BLaER1 (cell line): ENCODE measurements around the gene RMND1.
"Not testable (repeated sequence)": the region's sequence is repeated elsewhere in the genome, so short reads cannot be mapped to it uniquely, and the experiment has no call there.

ENCODE experiments used
- H3K27ac ChIP-seq: shearing (Covaris generic); formaldehyde crosslinking; 2 replicates; pipeline ENCODE4 v1.8.1; 2022
- H3K27me3 ChIP-seq: shearing (Covaris generic); formaldehyde crosslinking; 2 replicates; pipeline ENCODE4 v1.8.1; 2022
- H3K36me3 ChIP-seq: shearing (Covaris generic); formaldehyde crosslinking; 2 replicates; pipeline ENCODE4 v1.8.1; 2022
- H3K4me1 ChIP-seq: shearing (Covaris generic); formaldehyde crosslinking; 2 replicates; pipeline ENCODE4 v1.8.1; 2022
- H3K4me2 ChIP-seq: shearing (Covaris generic); formaldehyde crosslinking; 2 replicates; pipeline ENCODE4 v1.8.1; 2022
- H3K4me3 ChIP-seq: shearing (Covaris generic); formaldehyde crosslinking; 2 replicates; pipeline ENCODE4 v1.8.1; 2022
- H3K9ac ChIP-seq: shearing (Covaris generic); formaldehyde crosslinking; 2 replicates; pipeline ENCODE4 v1.8.1; 2022
- H3K9me3 ChIP-seq: shearing (Covaris generic); formaldehyde crosslinking; 2 replicates; pipeline ENCODE4 v1.8.1; 2022
- H4K20me1 ChIP-seq: shearing (Covaris generic); formaldehyde crosslinking; 2 replicates; pipeline ENCODE4 v1.8.1; 2022
- Cebpa-rat ChIP-seq: shearing (Covaris generic); IDR thresholded peaks from 2 replicates; pipeline ENCODE4 v1.8.1; 2022

RMND1 gene

GRCh38 chr6:151488226-151488625 is 36.3 kb upstream of the RMND1 start:
- Histone ChIP-seq H3K36me3 (no peaks in the 10 kb centered on the region), H4K20me1 (no peaks in the 10 kb centered on the region), H3K9ac (no peak overlapping the region), H3K9me3 (peaks cover 6% of the 10 kb centered on the region), H3K4me2 (no peak overlapping the region), H3K27me3 (no peaks in the 10 kb centered on the region), H3K27ac (no peak overlapping the region), H3K4me3 (no peak overlapping the region), H3K4me1 (no peaks in the 10 kb centered on the region)
- TF ChIP-seq Cebpa-rat: no peak

DNA sequence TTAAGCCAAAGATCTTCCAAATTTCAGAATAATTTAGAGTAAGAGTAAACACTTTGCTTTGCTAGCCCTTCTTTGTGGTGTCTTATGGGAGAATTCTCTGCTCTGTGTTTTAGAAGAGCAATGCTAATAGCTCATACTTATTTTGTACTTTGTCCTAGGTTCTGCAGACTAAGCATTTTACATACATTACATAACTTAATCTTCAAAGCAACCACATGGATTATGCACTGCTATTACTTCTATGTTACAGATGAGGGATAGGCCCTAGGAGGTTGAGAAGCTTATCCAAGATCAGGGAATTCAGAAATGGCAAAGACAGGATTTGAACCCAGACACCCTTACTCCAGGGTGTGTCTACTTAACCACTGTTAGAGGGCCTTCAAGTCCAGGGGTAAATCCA is 32.1 kb upstream of the RMND1 start:
- Histone ChIP-seq H3K4me2 (no peak overlapping the region), H3K4me3 (no peak overlapping the region), H3K4me1 (peaks cover 18% of the 10 kb centered on the region), H3K27me3 (no peaks in the 10 kb centered on the region), H3K36me3 (no peaks in the 10 kb centered on the region), H3K27ac (no peak overlapping the region), H3K9me3 (0 out of 2 replicates have a peak, but pooled peaks cover 4% of the 10 kb centered on the region), H4K20me1 (no peaks in the 10 kb centered on the region), H3K9ac (no peak overlapping the region)
- TF ChIP-seq Cebpa-rat: no peak

GRCh38 chr6:151482290-151482689 is 30.4 kb upstream of the RMND1 start:
- H3K4me2 ChIP-seq: peak overlapping the region; percentile 29
- no peak overlapping the region for H3K9ac ChIP-seq
- H4K20me1 ChIP-seq: no peaks in the 10 kb centered on the region
- H3K36me3 ChIP-seq: no peaks in the 10 kb centered on the region
- H3K27me3 ChIP-seq: no peaks in the 10 kb centered on the region
- 0 out of 2 replicates have a peak, but pooled peaks cover 4% of the 10 kb centered on the region for H3K9me3 ChIP-seq
- H3K4me1 ChIP-seq: peaks cover 18% of the 10 kb centered on the region
- no peak for TF ChIP-seq Cebpa-rat
- no peak overlapping the region for H3K4me3 ChIP-seq
- peak overlapping the region; percentile 20; the same call in 1 of the 2 replicates for H3K27ac ChIP-seq

DNA sequence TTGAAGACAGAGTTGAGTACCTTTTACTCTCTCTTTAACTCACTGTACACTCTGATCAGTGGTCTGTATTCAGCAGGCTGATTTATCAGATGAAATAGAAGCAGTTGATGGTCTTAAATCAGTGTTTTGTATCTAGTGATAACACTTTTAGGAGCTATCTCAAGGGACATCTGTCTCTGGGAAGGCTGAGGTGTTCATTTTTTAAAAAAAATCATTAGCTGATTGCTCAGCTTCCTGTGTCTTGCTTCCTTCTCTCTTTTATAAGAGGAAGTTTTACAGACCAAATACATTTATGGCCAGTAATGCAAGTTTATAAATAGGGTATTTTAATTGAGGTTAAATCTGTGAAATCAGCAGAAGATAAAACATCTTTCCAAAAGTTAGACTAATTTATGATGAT is 29.9 kb upstream of the RMND1 start:
- peak overlapping the region; percentile 68 for H3K4me2 ChIP-seq
- H3K36me3 ChIP-seq: no peaks in the 10 kb centered on the region
- no peak for TF ChIP-seq Cebpa-rat
- H3K4me3 ChIP-seq: no peak overlapping the region
- peak overlapping the region; percentile 61 for H3K9ac ChIP-seq
- H3K27me3 ChIP-seq: no peaks in the 10 kb centered on the region
- 0 out of 2 replicates have a peak, but pooled peaks cover 4% of the 10 kb centered on the region for H3K9me3 ChIP-seq
- peak overlapping the region; percentile 49 for H3K27ac ChIP-seq
- peaks cover 18% of the 10 kb centered on the region for H3K4me1 ChIP-seq
- no peaks in the 10 kb centered on the region for H4K20me1 ChIP-seq

DNA sequence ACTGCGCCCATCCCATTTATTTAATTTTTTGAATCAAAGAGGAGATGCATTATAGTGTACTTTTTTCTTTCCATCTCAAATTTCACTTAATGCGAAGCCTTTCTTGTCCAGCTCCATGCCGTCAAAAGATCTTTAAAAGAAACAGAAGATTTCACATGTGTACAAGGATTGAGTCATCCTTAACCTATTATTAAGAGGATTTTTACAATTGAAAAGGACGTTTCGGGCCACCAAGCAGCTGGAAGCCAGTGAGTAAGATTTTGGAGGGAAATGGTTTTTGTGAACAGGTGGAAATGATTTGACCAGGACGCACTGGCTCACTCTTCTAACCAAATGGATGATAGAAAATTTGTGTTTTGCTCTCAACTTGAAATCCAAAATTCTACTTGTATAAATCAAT is 26.7 kb upstream of the RMND1 start:
- H3K9me3 ChIP-seq: 0 out of 2 replicates have a peak, but pooled peaks cover 3% of the 10 kb centered on the region
- no peak overlapping the region for H3K9ac ChIP-seq
- no peak for TF ChIP-seq Cebpa-rat
- H3K4me3 ChIP-seq: no peak overlapping the region
- no peaks in the 10 kb centered on the region for H4K20me1 ChIP-seq
- no peaks in the 10 kb centered on the region for H3K27me3 ChIP-seq
- no peak overlapping the region for H3K4me2 ChIP-seq
- H3K36me3 ChIP-seq: no peaks in the 10 kb centered on the region
- no peak overlapping the region for H3K27ac ChIP-seq
- peaks cover 18% of the 10 kb centered on the region for H3K4me1 ChIP-seq

DNA sequence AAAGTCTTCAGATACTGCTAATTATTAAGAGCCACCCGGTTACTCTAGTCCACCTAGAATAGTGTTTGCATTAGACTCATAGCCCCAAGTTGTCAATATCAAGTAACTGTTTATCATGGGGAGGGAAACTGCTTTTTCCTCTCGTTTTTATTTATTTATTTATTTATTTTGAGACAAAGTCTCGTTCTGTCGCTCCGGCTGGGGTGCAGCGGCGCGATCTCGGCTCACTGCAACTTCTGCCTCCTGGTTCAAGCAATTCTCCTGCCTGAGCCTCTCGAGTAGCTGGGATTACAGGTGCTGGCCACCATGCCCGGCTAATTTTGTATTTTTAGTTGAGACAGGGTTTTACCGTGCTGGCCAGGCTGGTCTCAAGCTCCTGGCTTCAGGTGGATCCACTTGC is 25.8 kb upstream of the RMND1 start:
- no peak for TF ChIP-seq Cebpa-rat
- Histone ChIP-seq H4K20me1 (no peaks in the 10 kb centered on the region), H3K36me3 (no peaks in the 10 kb centered on the region), H3K4me1 (peaks cover 16% of the 10 kb centered on the region), H3K9ac (no peak overlapping the region), H3K27me3 (no peaks in the 10 kb centered on the region), H3K4me2 (no peak overlapping the region), H3K4me3 (no peak overlapping the region), H3K27ac (no peak overlapping the region), H3K9me3 (no peaks in the 10 kb centered on the region)

DNA sequence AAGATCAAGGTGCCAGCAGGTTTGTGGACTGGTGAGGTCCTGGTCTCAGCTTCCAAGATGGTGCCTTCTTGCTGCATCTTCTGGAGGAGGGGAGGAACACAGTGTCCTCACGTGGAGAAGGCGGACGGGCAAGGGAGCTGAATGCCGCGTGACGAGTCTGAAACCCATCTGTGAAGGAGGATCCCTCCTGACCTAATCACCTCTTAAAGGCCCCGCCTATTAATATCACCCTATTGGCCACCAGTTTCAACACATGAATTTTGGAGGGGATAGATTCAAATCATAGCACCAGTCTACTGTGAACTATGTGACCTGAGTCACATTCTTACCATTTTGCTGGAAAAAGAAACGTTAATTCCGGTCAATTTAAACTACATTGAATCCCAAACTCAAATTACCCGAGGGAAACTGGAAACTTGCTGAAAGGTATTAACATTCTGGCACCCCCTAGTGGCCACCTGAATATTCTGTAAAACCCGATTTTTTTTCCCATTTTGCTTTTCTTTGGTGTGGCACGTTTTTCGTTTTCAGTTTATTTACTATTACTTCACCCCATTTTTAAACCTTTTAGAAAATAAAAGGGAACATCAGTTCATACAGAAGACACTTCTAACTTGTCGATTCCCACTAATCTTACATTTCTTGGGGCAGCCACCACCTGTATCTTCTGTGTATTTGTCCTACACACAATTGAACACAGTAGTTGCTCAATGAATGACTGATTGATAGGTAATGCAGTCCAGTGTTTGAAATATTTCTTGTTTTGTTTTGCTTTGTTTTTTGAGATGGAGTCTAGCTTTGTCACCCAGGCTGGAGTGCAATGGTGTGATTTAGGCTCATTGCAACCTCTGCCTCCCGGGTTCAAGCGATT is 24.0 kb upstream of the RMND1 start:
- no peak overlapping the region for H3K4me2 ChIP-seq
- no peak overlapping the region for H3K9ac ChIP-seq
- no peak for TF ChIP-seq Cebpa-rat
- no peaks in the 10 kb centered on the region for H3K36me3 ChIP-seq
- H3K9me3 ChIP-seq: no peaks in the 10 kb centered on the region
- no peaks in the 10 kb centered on the region for H3K27me3 ChIP-seq
- H3K27ac ChIP-seq: no peak overlapping the region
- no peaks in the 10 kb centered on the region for H4K20me1 ChIP-seq
- no peak overlapping the region for H3K4me3 ChIP-seq
- H3K4me1 ChIP-seq: no peaks in the 10 kb centered on the region; the same call in 1 of the 2 replicates

- peaks cover 59% of the 10 kb centered on the region for H3K36me3 ChIP-seq
- H3K4me2 ChIP-seq: no peak overlapping the region
- no peak overlapping the region for H3K4me3 ChIP-seq
- no peaks in the 10 kb centered on the region for H3K27me3 ChIP-seq
- H3K27ac ChIP-seq: no peak overlapping the region
- H3K4me1 ChIP-seq: no peaks in the 10 kb centered on the region; the same call in 1 of the 2 replicates
- H3K9ac ChIP-seq: no peak overlapping the region
- H3K9me3 ChIP-seq: no peaks in the 10 kb centered on the region
- TF ChIP-seq Cebpa-rat: no peak
- H4K20me1 ChIP-seq: no peaks in the 10 kb centered on the region
Measured at GRCh38 chr6:151464702-151465101, 12.8 kb upstream of the RMND1 start.

DNA sequence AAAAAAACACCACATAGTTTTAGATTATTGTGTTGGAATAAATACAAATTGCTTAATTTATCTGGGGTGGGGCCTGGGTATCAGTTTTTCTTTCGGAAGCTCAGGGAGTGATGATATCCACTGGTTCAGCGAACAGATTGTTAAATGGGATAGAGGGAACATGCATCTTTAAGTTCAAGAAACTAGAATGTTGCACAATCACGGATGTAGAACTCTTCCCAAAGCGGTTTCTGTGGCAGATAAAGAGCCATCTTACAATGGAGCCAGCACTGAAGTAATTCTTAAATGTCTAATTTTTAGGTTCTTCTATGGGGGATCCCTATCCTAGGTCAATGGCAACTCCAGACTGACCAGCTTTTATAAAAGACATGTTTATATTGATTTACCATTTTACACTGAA is 9.7 kb upstream of the RMND1 start:
- Histone ChIP-seq H3K4me2 (no peak overlapping the region), H3K9ac (no peak overlapping the region)

GRCh38 chr6:151455751-151456398 is 3.9 kb upstream of the RMND1 start:
- H4K20me1 ChIP-seq, H3K27me3 ChIP-seq, H3K4me3 ChIP-seq, H3K27ac ChIP-seq, H3K9ac ChIP-seq, H3K4me2 ChIP-seq, H3K9me3 ChIP-seq: not testable (repeated sequence)
- peaks cover 23% of the 10 kb centered on the region for H3K4me1 ChIP-seq
- peaks cover 24% of the 10 kb centered on the region for H3K36me3 ChIP-seq

More for the DNA sequence above, 9.7 kb upstream of the RMND1 start:
- Histone ChIP-seq H3K27me3 (no peaks in the 10 kb centered on the region), H3K4me3 (no peak overlapping the region), H4K20me1 (no peaks in the 10 kb centered on the region), H3K27ac (no peak overlapping the region), H3K36me3 (peaks cover 55% of the 10 kb centered on the region), H3K9me3 (no peaks in the 10 kb centered on the region), H3K4me1 (peaks cover 4% of the 10 kb centered on the region)
- TF ChIP-seq Cebpa-rat: no peak
